Esophagus squamous epithelium (tissue), 5 donors: ENCODE measurements around the gene IGF2BP3. TPM values are rescaled to one million over a fixed set of nuclear protein-coding genes. Genes with fewer than 3 reads are reported as not detected.

Source experiments
- DNase-seq: peaks from one replicate; lab custom pipeline; 2025; lab: John Stamatoyannopoulos, UW
- H3K27ac ChIP-seq, 4 donors: fragments of 200-600 bp; sonication (generic); one replicate each; pipeline ENCODE4 v1.5.1; 2016 to 2019; ENCODE audit warnings: mild to moderate bottlenecking in 1 of 4
- H3K27me3 ChIP-seq, 4 donors: fragments of 200-600 bp; sonication (generic); 1 replicate in 3 of 4; 2 replicates in 1 of 4; pipeline versions ENCODE4 v1.5.1 to v1.6.0; 2017 to 2021; ENCODE audit warnings: antibody characterized with exemption in 1 of 4
- H3K36me3 ChIP-seq, 3 donors: fragments of 200-600 bp; sonication (generic); one replicate each; pipeline ENCODE4 v1.5.1; 2016 to 2019
- H3K4me1 ChIP-seq, 3 donors: fragments of 200-600 bp; sonication (generic); one replicate each; pipeline ENCODE4 v1.5.1; 2017 to 2019
- H3K4me3 ChIP-seq, 4 donors: fragments of 200-600 bp; sonication (generic); 1 replicate in 3 of 4; 2 replicates in 1 of 4; pipeline ENCODE4 v1.5.1; 2016 to 2019; ENCODE audit warnings: mild to moderate bottlenecking in 2 of 4, moderate library complexity in 1 of 4
- H3K9me3 ChIP-seq, 3 donors: fragments of 200-600 bp; sonication (generic); one replicate each; pipeline ENCODE4 v1.5.1; 2016 to 2019
- POLR2A ChIP-seq, 4 donors: fragments of 450-650 bp; IDR thresholded peaks; one replicate each; pipeline ENCODE4 v1.6.1; 2017; ENCODE audit warnings: antibody characterized with exemption in 4 of 4, mild to moderate bottlenecking in 4 of 4, moderate library complexity in 3 of 4
- WGBS, 2 donors: methylation state at CpG; one replicate each; pipeline ENCODE4 v1.1.5; 2018; 5-methylcytosine and 5-hydroxymethylcytosine counted together
- intact Hi-C: fragments of 100-400 bp; cut with DNase I; formaldehyde crosslinking; loops from one replicate; pipeline ENCODE4 v1.15.0; 2022
- total RNA-seq, 4 donors: library from RNA; depleted of rRNA; stranded (reverse); fragments of >200 nt; gene quantifications; one replicate each; pipeline ENCODE4 v1.1.0, GENCODE V29; 2016
- TF ChIP-seq, protein P1 (sequence below), 6 experiments: fragments of 450-650 bp in 4 of 6; fragments of 200-600 bp in 2 of 6; sonication (generic) in 2 of 6; IDR thresholded peaks; one replicate each; pipeline ENCODE4 v1.5.1; 2016 to 2019; ENCODE audit warnings: antibody characterized with exemption in 6 of 6, mild to moderate bottlenecking in 4 of 6, moderate library complexity in 4 of 6
- donor health status: DM: yes; HTN: yes; CAD: no.

Gene IGF2BP3
- total RNA-seq, 4 donors from 2014 or later = 1.3 to 9.3 (median 7.2) TPM

DNA sequence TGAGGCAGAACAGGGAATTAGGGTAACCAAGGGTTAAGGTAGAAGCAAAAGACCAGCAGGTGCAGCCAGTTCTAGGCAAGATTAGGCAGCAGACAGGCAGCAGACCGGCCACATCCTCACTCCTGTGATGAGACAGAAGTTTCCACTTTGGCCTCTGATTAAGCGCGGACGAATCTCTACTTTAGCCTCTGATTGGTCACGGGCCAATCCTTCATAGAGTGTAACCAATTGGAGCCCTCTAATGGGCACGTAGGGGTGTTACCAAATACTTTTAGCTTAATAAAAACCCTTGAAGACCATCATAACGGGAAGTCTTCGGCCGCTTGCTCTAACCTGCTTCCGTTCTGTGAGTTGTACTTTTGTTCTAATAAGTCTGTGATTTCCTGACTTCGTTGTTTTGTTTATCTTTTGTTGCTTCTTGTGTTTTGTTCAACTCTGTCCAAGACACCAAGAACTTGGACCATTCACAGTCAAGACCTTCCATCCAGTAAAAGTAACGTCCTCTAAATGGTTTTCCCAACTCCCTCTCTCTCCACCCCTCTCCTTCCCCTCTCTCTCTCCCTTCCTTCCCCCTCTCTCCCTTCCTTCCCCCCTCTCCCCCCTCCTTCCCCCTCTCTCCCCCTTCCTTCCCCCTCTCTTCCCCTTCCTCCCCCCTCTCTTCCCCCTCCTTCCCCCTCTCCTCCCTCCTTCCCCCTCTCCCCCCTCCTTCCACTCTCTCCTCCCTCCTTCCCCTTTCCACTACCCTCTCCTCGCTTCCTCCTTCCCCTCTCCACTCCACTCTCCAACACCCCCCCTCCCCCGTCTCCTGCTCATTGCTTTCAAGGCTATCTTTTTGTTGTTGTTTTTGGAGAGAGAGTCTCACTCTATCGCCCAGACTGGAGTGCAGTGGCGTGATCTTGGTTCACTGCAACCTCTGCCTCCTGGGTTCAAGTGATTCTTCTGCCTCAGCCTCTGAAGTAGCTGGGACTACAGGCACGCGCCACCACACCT lies 184.3 kb downstream of the IGF2BP3 start:
- WGBS, 2 donors = 78 to 83% methylated on average over 17 of the region's 18 CpGs
- intact Hi-C loops = no loop called here

DNA sequence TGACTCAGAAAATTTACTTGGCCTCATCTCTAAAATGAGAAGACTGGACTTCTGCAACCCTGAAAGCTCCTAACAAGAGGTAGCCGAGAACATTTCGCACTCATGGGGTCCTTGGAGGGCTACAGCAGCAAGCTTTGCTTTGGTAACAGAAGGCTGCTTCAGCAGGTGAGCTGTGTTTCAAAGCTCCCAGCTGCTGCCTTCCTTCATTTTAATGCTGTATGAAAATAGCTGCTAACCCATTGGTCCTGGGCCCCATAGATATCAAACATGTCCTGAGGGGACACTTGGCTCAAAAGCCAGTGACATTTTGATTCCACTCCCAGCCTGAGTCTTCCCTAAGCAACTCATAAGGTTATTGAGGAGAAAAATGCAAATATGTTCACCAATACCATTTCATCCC lies 185.4 kb downstream of the IGF2BP3 start:
- intact Hi-C loops = no loop called here
- 80 to 88% methylated on average over 2 of the region's 2 CpGs for whole genome bisulfite sequencing, 2 donors
- H3K27me3 ChIP-seq = no peaks in the 10 kb centered on the region
- DNase-seq = no peak
- TF ChIP-seq, protein P1, sequence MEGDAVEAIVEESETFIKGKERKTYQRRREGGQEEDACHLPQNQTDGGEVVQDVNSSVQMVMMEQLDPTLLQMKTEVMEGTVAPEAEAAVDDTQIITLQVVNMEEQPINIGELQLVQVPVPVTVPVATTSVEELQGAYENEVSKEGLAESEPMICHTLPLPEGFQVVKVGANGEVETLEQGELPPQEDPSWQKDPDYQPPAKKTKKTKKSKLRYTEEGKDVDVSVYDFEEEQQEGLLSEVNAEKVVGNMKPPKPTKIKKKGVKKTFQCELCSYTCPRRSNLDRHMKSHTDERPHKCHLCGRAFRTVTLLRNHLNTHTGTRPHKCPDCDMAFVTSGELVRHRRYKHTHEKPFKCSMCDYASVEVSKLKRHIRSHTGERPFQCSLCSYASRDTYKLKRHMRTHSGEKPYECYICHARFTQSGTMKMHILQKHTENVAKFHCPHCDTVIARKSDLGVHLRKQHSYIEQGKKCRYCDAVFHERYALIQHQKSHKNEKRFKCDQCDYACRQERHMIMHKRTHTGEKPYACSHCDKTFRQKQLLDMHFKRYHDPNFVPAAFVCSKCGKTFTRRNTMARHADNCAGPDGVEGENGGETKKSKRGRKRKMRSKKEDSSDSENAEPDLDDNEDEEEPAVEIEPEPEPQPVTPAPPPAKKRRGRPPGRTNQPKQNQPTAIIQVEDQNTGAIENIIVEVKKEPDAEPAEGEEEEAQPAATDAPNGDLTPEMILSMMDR (IDR thresholded peaks at IDR 0.05) = no peak
- TF ChIP-seq POLR2A (IDR thresholded peaks at IDR 0.05) = no peak
- no peaks in the 10 kb centered on the region for H3K36me3 ChIP-seq
- H3K4me1 ChIP-seq = no peaks in the 10 kb centered on the region
- H3K27ac ChIP-seq = no peak overlapping the region
- H3K9me3 ChIP-seq = no peaks in the 10 kb centered on the region
- H3K4me3 ChIP-seq = no peak overlapping the region

More for the DNA sequence above, 184.3 kb downstream of the IGF2BP3 start:
- TF ChIP-seq, protein P1 (IDR thresholded peaks at IDR 0.05) = no peak
- TF ChIP-seq POLR2A (IDR thresholded peaks at IDR 0.05) = no peak
- Histone ChIP-seq H3K27ac (no peak overlapping the region), H3K9me3 (no peaks in the 10 kb centered on the region), H3K4me1 (no peaks in the 10 kb centered on the region), H3K36me3 (no peaks in the 10 kb centered on the region), H3K4me3 (no peak overlapping the region), H3K27me3 (no peaks in the 10 kb centered on the region)
- no peak for DNase-seq

DNA sequence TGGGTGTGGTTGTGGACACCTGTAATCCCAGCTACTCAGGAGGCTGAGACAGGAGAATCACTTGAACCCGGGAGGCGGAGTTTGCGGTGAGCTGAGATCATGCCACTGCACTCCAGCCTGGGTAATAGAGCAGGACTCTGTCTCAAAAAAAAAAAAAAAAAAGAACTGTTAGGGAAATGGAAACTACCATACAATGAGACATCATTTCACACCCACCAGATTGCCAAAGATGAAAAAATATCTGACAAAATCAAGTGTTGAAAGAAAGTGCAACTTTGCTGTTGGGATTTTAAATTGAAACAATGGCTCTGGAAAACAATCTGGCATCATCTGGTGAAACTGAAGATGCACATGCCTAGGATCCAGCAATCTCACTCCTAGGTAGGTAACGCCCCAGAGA lies 187.2 kb downstream of the IGF2BP3 start:
- Histone ChIP-seq H3K4me1 (no peaks in the 10 kb centered on the region), H3K27ac (no peak overlapping the region), H3K27me3 (no peaks in the 10 kb centered on the region), H3K4me3 (no peak overlapping the region), H3K9me3 (no peaks in the 10 kb centered on the region), H3K36me3 (no peaks in the 10 kb centered on the region)
- intact Hi-C loops = no loop called here
- TF ChIP-seq, protein P1 (IDR thresholded peaks at IDR 0.05) = no peak
- TF ChIP-seq POLR2A (IDR thresholded peaks at IDR 0.05) = no peak
- 96 to 97% methylated on average over 4 of the region's 4 CpGs for WGBS, 2 donors
- no peak for DNase-seq

DNA sequence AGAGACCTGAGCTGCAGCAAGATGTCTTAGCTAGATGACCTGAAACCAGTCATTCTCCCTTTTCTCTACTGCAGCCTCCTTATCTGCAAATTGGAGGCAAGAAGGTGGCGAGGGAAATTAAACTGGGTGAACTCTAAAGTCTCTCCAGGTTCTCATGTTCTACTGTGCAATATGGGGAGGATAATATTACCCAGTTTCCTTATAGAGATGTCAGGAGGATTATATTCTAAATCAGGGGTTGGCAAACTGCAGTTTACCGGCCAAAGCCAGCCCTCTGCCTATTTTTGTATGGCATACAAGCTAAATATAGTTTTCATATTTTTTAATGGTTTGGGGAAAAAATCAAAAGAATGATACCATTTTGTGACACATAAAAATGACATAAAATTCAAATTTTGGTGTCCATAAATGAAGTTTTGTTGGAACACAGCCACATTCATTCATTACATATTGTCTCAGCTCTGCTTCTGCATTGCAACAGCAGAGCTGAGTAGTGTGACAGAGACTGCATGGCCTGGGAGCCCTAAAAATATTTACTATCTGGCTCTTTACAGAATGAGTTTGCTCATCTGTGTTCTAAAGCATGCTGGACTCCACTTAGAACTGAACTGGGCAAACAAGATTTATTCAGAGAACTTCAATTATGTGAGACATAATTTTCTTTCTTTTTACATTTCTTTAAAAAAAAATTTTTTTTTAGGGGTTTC lies 190.3 kb downstream of the IGF2BP3 start:
- TF ChIP-seq, protein P1 (IDR thresholded peaks at IDR 0.05) = no peak
- TF ChIP-seq POLR2A (IDR thresholded peaks at IDR 0.05) = no peak
- no peaks in the 10 kb centered on the region for H3K9me3 ChIP-seq
- WGBS, 2 donors = 92 to 93% methylated on average over 2 of the region's 2 CpGs

More for the DNA sequence above, 190.3 kb downstream of the IGF2BP3 start:
- Histone ChIP-seq H3K4me1 (no peaks in the 10 kb centered on the region), H3K27me3 (no peaks in the 10 kb centered on the region), H3K4me3 (no peak overlapping the region), H3K27ac (no peak overlapping the region), H3K36me3 (peaks cover 0 to 10% (median 0%) of the 10 kb centered on the region in 3 donors)
- DNase-seq = no peak
- intact Hi-C loops = loop anchor here (10.0 kb wide), 1 partner anchor 195 kb away; the partner anchor contains the start of gene IGF2BP3
